Endodermal cell (in vitro differentiated cells): ENCODE results near the gene CHRD. TPM values are rescaled to one million over a fixed set of nuclear protein-coding genes. Genes with fewer than 3 reads are reported as not detected.

ENCODE experiments used
- DNase-seq: peaks from one replicate; pipeline ENCODE4 v3.0.0-alpha.2; 2017
- H3K27ac ChIP-seq: 2 replicates; pipeline ENCODE4 v1.5.1; 2013; ENCODE audit warnings: mild to moderate bottlenecking, low read depth, low read length, moderate library complexity
- H3K27me3 ChIP-seq: 2 replicates; pipeline ENCODE4 v1.6.1; 2013; ENCODE audit warnings: mild to moderate bottlenecking, low read length, moderate library complexity; ENCODE audit not compliant: insufficient read depth, control insufficient read depth, poor library complexity, severe bottlenecking
- H3K36me3 ChIP-seq: 2 replicates; pipeline ENCODE4 v1.7.0; 2013; ENCODE audit warnings: mild to moderate bottlenecking, low read length, moderate library complexity; ENCODE audit not compliant: control insufficient read depth, insufficient read depth
- H3K4me1 ChIP-seq: one replicate; pipeline ENCODE4 v1.7.0; 2013; ENCODE audit warnings: low read length; ENCODE audit not compliant: control insufficient read depth, insufficient read depth
- H3K4me3 ChIP-seq: 2 replicates; pipeline ENCODE4 v1.5.1; 2013; ENCODE audit warnings: mild to moderate bottlenecking, low read length, moderate library complexity
- H3K9ac ChIP-seq: 2 replicates; pipeline ENCODE4 v1.6.1; 2013; ENCODE audit warnings: mild to moderate bottlenecking, low read length, moderate library complexity; ENCODE audit not compliant: poor library complexity, severe bottlenecking; ENCODE audit errors: extremely low read depth
- H3K9me3 ChIP-seq: 2 replicates; pipeline ENCODE4 v1.6.1; 2013; ENCODE audit warnings: mild to moderate bottlenecking, low read length, moderate library complexity; ENCODE audit not compliant: control insufficient read depth
- H3K27ac Mint-ChIP-seq: 2 replicates; pipeline ENCODE4 v1.8.0; 2020; ENCODE audit warnings: mixed read lengths
- H3K27me3 Mint-ChIP-seq: 2 replicates; pipeline ENCODE4 v1.8.0; 2021; ENCODE audit warnings: mild to moderate bottlenecking, mixed read lengths; ENCODE audit not compliant: insufficient read depth
- H3K36me3 Mint-ChIP-seq: 2 replicates; pipeline ENCODE4 v1.8.0; 2020; ENCODE audit warnings: low read depth, mixed read lengths
- H3K4me1 Mint-ChIP-seq: 2 replicates; pipeline ENCODE4 v1.8.0; 2020; ENCODE audit warnings: mixed read lengths
- H3K4me3 Mint-ChIP-seq: 2 replicates; pipeline ENCODE4 v1.8.0; 2020; ENCODE audit warnings: mild to moderate bottlenecking, moderate library complexity, mixed read lengths
- H3K9me3 Mint-ChIP-seq: 2 replicates; pipeline ENCODE4 v1.8.0; 2020; ENCODE audit warnings: mild to moderate bottlenecking, mixed read lengths
- WGBS, 2 experiments: methylation state at CpG; one replicate each; pipeline versions ENCODE4 v1.1.5 to v1.1.7; 2013; ENCODE audit warnings: missing lambda C conversion rate in 2 of 2, mixed read lengths in 1 of 2; ENCODE audit not compliant: insufficient coverage in 1 of 2, insufficient read length in 1 of 2; 5-methylcytosine and 5-hydroxymethylcytosine counted together
- total RNA-seq, 2 donors: library from RNA; stranded (reverse); fragmentation: NEBNext Ultra II Directional in 1 of 2; extraction: Animal tissue kit (Norgen Biotek cat#: 25700) in 1 of 2; gene quantifications; 2 replicates in 1 of 2; 3 replicates in 1 of 2; pipeline ENCODE4 v1.2.1, GENCODE V29; 2021
- TF ChIP-seq, protein P1 (sequence below): fragments of 200-600 bp; sonication (generic); conservative IDR thresholded peaks from 2 replicates; pipeline ENCODE4 v1.5.0; 2021; ENCODE audit warnings: antibody characterized with exemption, mild to moderate bottlenecking

Gene CHRD
- total RNA-seq, 2 donors from 2014 or later, result 5.0 to 17.4 TPM

DNA sequence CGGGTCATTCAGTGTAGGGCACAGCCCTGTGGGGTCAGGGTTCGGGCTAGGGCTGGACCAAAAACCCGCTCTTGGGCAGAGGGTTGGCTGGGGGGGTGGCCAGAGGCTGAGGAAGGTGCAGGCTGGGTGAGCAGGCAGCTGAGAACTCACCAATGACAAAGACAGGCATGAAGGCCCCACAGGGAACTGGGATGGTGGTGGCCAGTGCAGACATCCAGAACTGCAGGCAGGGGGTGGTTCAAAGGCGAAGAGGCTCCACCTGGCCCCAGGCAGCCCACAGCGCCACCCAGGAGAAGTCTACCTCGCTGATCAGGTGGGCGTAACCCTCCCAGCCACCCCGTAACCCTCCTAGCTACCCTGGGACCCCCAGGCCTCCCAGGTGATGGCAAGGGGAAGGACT, 25.1 kb upstream of the CHRD start:
- H3K36me3 Mint-ChIP-seq, result peaks cover 45% of the 10 kb centered on the region
- H3K9me3 ChIP-seq, result no peaks in the 10 kb centered on the region
- peaks cover 30% of the 10 kb centered on the region for H3K4me1 Mint-ChIP-seq
- no peak overlapping the region for H3K4me3 Mint-ChIP-seq
- peaks cover 63% of the 10 kb centered on the region for H3K36me3 ChIP-seq
- no peak overlapping the region for H3K9ac ChIP-seq
- H3K27me3 Mint-ChIP-seq, result no peaks in the 10 kb centered on the region
- no peak overlapping the region for H3K27ac ChIP-seq
- H3K9me3 Mint-ChIP-seq, result no peaks in the 10 kb centered on the region
- 86 to 90% methylated on average over 2 to 8 of the region's 8 CpGs for WGBS, 2 experiments
- no peak overlapping the region for H3K27ac Mint-ChIP-seq
- no peak for DNase-seq
- H3K4me3 ChIP-seq, result no peak overlapping the region
- H3K4me1 ChIP-seq, result peaks cover 12% of the 10 kb centered on the region
- no peaks in the 10 kb centered on the region for H3K27me3 ChIP-seq
- TF ChIP-seq, protein P1, sequence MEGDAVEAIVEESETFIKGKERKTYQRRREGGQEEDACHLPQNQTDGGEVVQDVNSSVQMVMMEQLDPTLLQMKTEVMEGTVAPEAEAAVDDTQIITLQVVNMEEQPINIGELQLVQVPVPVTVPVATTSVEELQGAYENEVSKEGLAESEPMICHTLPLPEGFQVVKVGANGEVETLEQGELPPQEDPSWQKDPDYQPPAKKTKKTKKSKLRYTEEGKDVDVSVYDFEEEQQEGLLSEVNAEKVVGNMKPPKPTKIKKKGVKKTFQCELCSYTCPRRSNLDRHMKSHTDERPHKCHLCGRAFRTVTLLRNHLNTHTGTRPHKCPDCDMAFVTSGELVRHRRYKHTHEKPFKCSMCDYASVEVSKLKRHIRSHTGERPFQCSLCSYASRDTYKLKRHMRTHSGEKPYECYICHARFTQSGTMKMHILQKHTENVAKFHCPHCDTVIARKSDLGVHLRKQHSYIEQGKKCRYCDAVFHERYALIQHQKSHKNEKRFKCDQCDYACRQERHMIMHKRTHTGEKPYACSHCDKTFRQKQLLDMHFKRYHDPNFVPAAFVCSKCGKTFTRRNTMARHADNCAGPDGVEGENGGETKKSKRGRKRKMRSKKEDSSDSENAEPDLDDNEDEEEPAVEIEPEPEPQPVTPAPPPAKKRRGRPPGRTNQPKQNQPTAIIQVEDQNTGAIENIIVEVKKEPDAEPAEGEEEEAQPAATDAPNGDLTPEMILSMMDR, result no peak

- no peaks in the 10 kb centered on the region for H3K27me3 Mint-ChIP-seq
- TF ChIP-seq, protein P1, result no peak
- peaks cover 34% of the 10 kb centered on the region for H3K4me1 Mint-ChIP-seq
- H3K36me3 ChIP-seq, result peaks cover 57% of the 10 kb centered on the region
- 92 to 93% methylated on average over 15 to 18 of the region's 18 CpGs for WGBS, 2 experiments
- H3K4me3 ChIP-seq, result no peak overlapping the region
- H3K9ac ChIP-seq, result no peak overlapping the region
- H3K4me3 Mint-ChIP-seq, result no peak overlapping the region
- no peak overlapping the region for H3K27ac ChIP-seq
- H3K9me3 Mint-ChIP-seq, result no peaks in the 10 kb centered on the region
- H3K36me3 Mint-ChIP-seq, result peaks cover 40% of the 10 kb centered on the region
- H3K27me3 ChIP-seq, result no peaks in the 10 kb centered on the region
- H3K4me1 ChIP-seq, result peaks cover 12% of the 10 kb centered on the region
- no peak for DNase-seq
- peak overlapping the region; percentile 40 for H3K27ac Mint-ChIP-seq
- H3K9me3 ChIP-seq, result no peaks in the 10 kb centered on the region
Observed at GRCh38 chr3:184355261-184356040, 24.4 kb upstream of the CHRD start.

DNA sequence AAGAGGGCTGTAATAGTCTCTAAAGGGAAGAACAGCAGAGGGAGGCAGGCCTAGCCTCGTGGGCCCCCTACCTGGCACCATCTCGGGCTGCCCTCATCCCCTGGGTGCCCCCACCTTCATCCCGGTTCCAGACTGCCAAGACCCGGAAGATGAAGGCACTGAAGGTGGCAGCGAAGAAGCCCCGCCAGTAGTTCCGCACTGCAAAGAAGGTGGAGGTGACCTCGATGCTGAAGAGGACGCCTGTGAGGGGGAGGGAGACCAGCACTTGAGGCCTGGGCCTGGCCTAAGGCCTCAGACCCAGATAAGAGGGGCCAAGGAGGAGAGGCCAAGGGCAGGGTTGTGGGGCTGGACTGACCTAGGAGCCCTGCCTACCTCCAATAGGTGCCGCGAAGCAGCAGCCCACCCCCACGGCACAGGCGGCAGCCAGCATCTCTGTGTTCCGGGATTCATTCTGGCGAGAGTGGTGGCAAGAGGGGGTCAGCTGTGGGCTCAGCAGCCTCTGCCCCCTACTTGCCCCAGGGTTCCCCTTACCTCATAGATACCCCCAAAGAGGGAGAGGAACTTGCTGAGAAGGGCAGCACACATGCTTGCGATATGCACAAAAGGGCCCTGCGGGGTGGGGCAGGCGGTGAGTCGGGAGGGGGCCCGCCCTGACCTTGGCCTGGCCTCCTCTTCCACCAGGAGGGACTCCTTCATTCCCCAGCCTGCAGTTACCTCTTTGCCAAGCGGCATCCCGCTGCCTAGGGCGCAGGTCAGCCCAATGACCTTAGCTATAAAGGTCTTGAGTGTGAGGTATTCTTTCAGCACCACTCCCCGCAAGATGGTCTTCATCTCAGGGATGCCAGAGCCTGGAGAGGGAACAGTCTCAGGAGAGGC, 22.4 kb upstream of the CHRD start:
- Histone ChIP-seq H3K9ac (no peak overlapping the region), H3K27me3 (no peaks in the 10 kb centered on the region), H3K9me3 (no peaks in the 10 kb centered on the region), H3K4me3 (no peak overlapping the region), H3K4me1 (peaks cover 3% of the 10 kb centered on the region), H3K27ac (no peak overlapping the region), H3K36me3 (peaks cover 52% of the 10 kb centered on the region)
- Mint-ChIP-seq H3K9me3 (no peaks in the 10 kb centered on the region), H3K4me1 (peaks cover 24% of the 10 kb centered on the region), H3K27me3 (peaks cover 2% of the 10 kb centered on the region), H3K36me3 (peaks cover 26% of the 10 kb centered on the region), H3K27ac (no peak overlapping the region), H3K4me3 (no peak overlapping the region)
- DNase-seq, result no peak
- WGBS, 2 experiments, result 95% methylated on average over 10 to 24 of the region's 24 CpGs
- TF ChIP-seq, protein P1, result no peak
